Measurements from ENCODE around the gene HRH1.

Gene HRH1

GRCh38 chr3:11144996-11145395 lies 9.3 kb upstream of the HRH1 start:
- Histone ChIP-seq H3K4me1 (ENCODE audit: low read depth, poor library complexity, severe bottlenecking) (no peaks in the 10 kb centered on the region), H3K27ac (no peak overlapping the region), H3K79me2 (ENCODE audit: insufficient read depth, low read depth) (no peaks in the 10 kb centered on the region), H3K27me3 (ENCODE audit: insufficient read depth, low read depth) (no peaks in the 10 kb centered on the region), H3K4me3 (IDR thresholded peaks at IDR 0.05; ENCODE audit: insufficient read depth, low read depth, low read length) (no peak overlapping the region), H2AFZ (ENCODE audit: low read depth) (no peak overlapping the region), H3K9ac (no peak overlapping the region), H3K36me3 (ENCODE audit: insufficient read depth) (no peaks in the 10 kb centered on the region), H3K4me2 (no peak overlapping the region), H4K20me1 (ENCODE audit: insufficient read depth) (no peaks in the 10 kb centered on the region)
- no peak for TF ChIP-seq CTCF (conservative IDR thresholded peaks at IDR 0.05; ENCODE audit: low read depth, low read length)

GRCh38 chr3:11145888-11146287 lies 8.4 kb upstream of the HRH1 start:
- H3K9ac ChIP-seq = no peak overlapping the region
- H3K27me3 ChIP-seq (ENCODE audit: insufficient read depth, low read depth) = no peaks in the 10 kb centered on the region
- H3K4me1 ChIP-seq (ENCODE audit: low read depth, poor library complexity, severe bottlenecking) = no peaks in the 10 kb centered on the region
- no peaks in the 10 kb centered on the region for H3K79me2 ChIP-seq (ENCODE audit: insufficient read depth, low read depth)
- no peak overlapping the region for H3K4me3 ChIP-seq (IDR thresholded peaks at IDR 0.05; ENCODE audit: insufficient read depth, low read depth, low read length)
- H3K4me2 ChIP-seq = no peak overlapping the region
- TF ChIP-seq CTCF (conservative IDR thresholded peaks at IDR 0.05; ENCODE audit: low read depth, low read length) = no peak
- H3K36me3 ChIP-seq (ENCODE audit: insufficient read depth) = no peaks in the 10 kb centered on the region
- no peak overlapping the region for H2AFZ ChIP-seq (ENCODE audit: low read depth)
- H4K20me1 ChIP-seq (ENCODE audit: insufficient read depth) = no peaks in the 10 kb centered on the region
- H3K27ac ChIP-seq = no peak overlapping the region

GRCh38 chr3:11146773-11147660 lies 7.3 kb upstream of the HRH1 start:
- no peak overlapping the region for H3K4me2 ChIP-seq
- no peaks in the 10 kb centered on the region for H4K20me1 ChIP-seq (ENCODE audit: insufficient read depth)
- H3K79me2 ChIP-seq (ENCODE audit: insufficient read depth, low read depth) = no peaks in the 10 kb centered on the region
- H3K4me1 ChIP-seq (ENCODE audit: low read depth, poor library complexity, severe bottlenecking) = no peaks in the 10 kb centered on the region
- TF ChIP-seq CTCF (conservative IDR thresholded peaks at IDR 0.05; ENCODE audit: low read depth, low read length) = no peak
- H3K36me3 ChIP-seq (ENCODE audit: insufficient read depth) = no peaks in the 10 kb centered on the region
- no peak overlapping the region for H2AFZ ChIP-seq (ENCODE audit: low read depth)
- H3K27me3 ChIP-seq (ENCODE audit: insufficient read depth, low read depth) = no peaks in the 10 kb centered on the region
- H3K4me3 ChIP-seq (IDR thresholded peaks at IDR 0.05; ENCODE audit: insufficient read depth, low read depth, low read length) = no peak overlapping the region
- no peak overlapping the region for H3K27ac ChIP-seq
- no peak overlapping the region for H3K9ac ChIP-seq

DNA sequence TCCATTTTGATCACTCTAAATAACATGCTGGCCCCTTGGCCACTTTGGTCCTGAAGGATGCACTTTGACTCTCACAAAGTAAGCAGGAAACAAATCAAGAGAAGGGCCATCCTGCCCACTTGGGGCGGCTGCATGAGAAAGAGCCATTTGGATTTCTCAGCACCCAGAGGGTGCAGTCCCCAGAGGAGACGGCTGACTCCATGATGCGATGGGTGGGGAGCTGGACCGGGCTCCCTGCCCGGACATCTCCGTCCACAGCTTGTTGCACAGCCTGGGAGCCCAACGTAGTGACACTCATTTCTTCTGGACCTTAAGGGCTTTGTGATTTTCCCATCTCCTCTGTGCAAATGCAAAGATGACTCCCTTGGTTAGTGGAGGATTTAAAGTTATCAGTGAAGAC lies 4.0 kb upstream of the HRH1 start:
- Histone ChIP-seq H3K9ac (no peak overlapping the region), H2AFZ (ENCODE audit: low read depth) (no peak overlapping the region), H3K79me2 (ENCODE audit: insufficient read depth, low read depth) (no peaks in the 10 kb centered on the region), H3K27ac (no peak overlapping the region), H3K36me3 (ENCODE audit: insufficient read depth) (no peaks in the 10 kb centered on the region), H3K4me2 (no peak overlapping the region), H3K4me1 (ENCODE audit: low read depth, poor library complexity, severe bottlenecking) (no peaks in the 10 kb centered on the region), H3K4me3 (IDR thresholded peaks at IDR 0.05; ENCODE audit: insufficient read depth, low read depth, low read length) (no peak overlapping the region), H4K20me1 (ENCODE audit: insufficient read depth) (no peaks in the 10 kb centered on the region), H3K27me3 (ENCODE audit: insufficient read depth, low read depth) (no peaks in the 10 kb centered on the region)
- no peak for TF ChIP-seq CTCF (conservative IDR thresholded peaks at IDR 0.05; ENCODE audit: low read depth, low read length)
